ENCODE measurements around the gene OR10J5. TPM values are rescaled to one million over a fixed set of nuclear protein-coding genes. Genes with fewer than 3 reads are reported as not detected.
"Not testable (repeated sequence)": the region's sequence is repeated elsewhere in the genome, so short reads cannot be mapped to it uniquely, and the experiment has no call there.

OR10J5 gene
- total RNA-seq, 1 donor from 2014 or later = not detected

DNA sequence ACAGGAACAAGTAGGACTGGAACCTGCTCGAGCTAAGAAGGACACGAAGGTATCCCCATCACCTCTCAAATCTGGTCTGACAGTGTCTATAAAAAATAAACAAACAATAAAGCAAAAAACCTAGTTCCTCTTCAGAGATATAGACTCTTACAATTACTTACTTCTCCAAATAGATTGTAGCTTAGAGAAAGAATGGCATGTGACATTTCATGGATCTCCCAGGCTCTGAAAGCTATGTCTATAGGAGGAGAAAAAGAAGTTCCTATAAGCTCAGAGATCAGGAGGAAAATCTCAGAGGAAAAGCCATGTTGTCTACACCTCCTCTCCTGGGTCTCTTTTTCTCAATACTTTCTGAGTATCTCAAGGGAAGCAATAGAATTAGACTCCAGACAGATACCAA lies 12.3 kb upstream of the OR10J5 start:
- no peaks in the 10 kb centered on the region for H3K4me1 ChIP-seq
- TF ChIP-seq, protein P1, sequence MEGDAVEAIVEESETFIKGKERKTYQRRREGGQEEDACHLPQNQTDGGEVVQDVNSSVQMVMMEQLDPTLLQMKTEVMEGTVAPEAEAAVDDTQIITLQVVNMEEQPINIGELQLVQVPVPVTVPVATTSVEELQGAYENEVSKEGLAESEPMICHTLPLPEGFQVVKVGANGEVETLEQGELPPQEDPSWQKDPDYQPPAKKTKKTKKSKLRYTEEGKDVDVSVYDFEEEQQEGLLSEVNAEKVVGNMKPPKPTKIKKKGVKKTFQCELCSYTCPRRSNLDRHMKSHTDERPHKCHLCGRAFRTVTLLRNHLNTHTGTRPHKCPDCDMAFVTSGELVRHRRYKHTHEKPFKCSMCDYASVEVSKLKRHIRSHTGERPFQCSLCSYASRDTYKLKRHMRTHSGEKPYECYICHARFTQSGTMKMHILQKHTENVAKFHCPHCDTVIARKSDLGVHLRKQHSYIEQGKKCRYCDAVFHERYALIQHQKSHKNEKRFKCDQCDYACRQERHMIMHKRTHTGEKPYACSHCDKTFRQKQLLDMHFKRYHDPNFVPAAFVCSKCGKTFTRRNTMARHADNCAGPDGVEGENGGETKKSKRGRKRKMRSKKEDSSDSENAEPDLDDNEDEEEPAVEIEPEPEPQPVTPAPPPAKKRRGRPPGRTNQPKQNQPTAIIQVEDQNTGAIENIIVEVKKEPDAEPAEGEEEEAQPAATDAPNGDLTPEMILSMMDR (IDR thresholded peaks at IDR 0.05) = no peak
- H3K36me3 ChIP-seq = no peaks in the 10 kb centered on the region
- H3K27me3 ChIP-seq (ENCODE audit: low read depth) = no peaks in the 10 kb centered on the region
- H3K4me3 ChIP-seq = no peak overlapping the region
- no peak for ATAC-seq
- intact Hi-C loops (cut with DNase I) = no loop called here
- no peaks in the 10 kb centered on the region for H3K9me3 ChIP-seq
- no peak overlapping the region for H3K27ac ChIP-seq
- no peak for DNase-seq

DNA sequence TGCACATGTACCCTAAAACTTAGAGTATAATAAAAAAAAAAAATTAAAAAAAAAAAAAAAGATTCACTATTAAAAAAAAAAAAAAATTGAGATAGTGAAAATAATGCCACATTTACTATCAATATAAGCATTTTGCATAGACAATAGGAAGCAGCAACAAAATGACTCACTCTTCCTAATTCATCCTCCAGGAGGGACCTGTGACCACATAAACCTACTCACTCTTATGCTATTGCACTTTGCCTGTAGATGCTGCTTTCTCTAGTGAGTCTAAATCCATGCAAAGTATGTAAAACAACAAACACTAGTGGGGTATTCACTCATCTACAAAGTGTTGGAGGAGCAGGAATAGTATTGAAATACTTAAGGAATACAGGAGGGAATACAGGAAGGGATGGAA lies 2.9 kb downstream of the OR10J5 start:
- Histone ChIP-seq H3K4me1 (no peaks in the 10 kb centered on the region), H3K9me3 (peaks cover 3% of the 10 kb centered on the region), H3K27ac (no peak overlapping the region), H3K36me3 (no peaks in the 10 kb centered on the region), H3K27me3 (ENCODE audit: low read depth) (no peaks in the 10 kb centered on the region), H3K4me3 (no peak overlapping the region)
- TF ChIP-seq, protein P1 (IDR thresholded peaks at IDR 0.05) = no peak
- ATAC-seq (no peak), DNase-seq (no peak)
- intact Hi-C loops (cut with DNase I) = no loop called here

DNA sequence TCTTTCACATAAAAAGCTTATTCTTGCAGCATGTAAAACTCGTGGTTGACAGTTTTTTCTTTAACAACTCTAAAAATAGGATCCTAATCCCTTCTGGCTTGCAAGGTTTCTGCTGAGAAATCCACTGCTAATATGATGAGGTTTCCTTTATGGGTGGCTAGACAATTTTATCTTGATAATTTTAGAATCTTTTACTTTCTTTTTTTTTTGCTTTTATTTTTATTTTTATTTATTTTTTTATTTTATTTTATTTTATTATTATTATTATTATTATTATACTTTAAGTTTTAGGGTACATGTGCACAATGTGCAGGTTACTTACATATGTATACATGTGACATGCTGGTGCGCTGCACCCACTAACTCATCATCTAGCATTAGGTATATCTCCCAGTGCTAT lies 11.0 kb downstream of the OR10J5 start:
- DNase-seq; H3K4me1 ChIP-seq; H3K27me3 ChIP-seq (ENCODE audit: low read depth); H3K27ac ChIP-seq; ATAC-seq; H3K4me3 ChIP-seq; H3K36me3 ChIP-seq; intact Hi-C loops (cut with DNase I): not testable (repeated sequence)
- H3K9me3 ChIP-seq = peaks cover 11% of the 10 kb centered on the region

DNA sequence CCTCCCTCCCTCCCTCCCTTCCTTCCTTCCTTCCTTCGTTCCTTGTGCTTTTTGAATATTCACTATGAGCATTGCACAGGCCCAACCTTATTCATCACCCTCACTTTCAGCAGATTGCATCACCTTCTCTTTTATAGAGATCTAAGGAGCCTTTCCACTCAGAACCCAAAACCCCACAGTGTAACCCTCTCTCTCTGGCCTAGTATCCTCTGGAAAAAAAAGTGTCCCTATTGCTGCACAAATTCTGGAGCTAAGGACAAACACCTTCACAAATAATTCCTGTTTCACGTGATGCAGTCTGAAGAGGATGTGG lies 25.6 kb downstream of the OR10J5 start:
- Histone ChIP-seq H3K27me3 (ENCODE audit: low read depth) (no peaks in the 10 kb centered on the region), H3K4me3 (no peak overlapping the region), H3K36me3 (no peaks in the 10 kb centered on the region), H3K27ac (no peak overlapping the region), H3K4me1 (no peaks in the 10 kb centered on the region), H3K9me3 (peaks cover 9% of the 10 kb centered on the region)
- TF ChIP-seq, protein P1 (IDR thresholded peaks at IDR 0.05) = no peak
- ATAC-seq (no peak), DNase-seq (no peak)
- intact Hi-C loops (cut with DNase I) = no loop called here

DNA sequence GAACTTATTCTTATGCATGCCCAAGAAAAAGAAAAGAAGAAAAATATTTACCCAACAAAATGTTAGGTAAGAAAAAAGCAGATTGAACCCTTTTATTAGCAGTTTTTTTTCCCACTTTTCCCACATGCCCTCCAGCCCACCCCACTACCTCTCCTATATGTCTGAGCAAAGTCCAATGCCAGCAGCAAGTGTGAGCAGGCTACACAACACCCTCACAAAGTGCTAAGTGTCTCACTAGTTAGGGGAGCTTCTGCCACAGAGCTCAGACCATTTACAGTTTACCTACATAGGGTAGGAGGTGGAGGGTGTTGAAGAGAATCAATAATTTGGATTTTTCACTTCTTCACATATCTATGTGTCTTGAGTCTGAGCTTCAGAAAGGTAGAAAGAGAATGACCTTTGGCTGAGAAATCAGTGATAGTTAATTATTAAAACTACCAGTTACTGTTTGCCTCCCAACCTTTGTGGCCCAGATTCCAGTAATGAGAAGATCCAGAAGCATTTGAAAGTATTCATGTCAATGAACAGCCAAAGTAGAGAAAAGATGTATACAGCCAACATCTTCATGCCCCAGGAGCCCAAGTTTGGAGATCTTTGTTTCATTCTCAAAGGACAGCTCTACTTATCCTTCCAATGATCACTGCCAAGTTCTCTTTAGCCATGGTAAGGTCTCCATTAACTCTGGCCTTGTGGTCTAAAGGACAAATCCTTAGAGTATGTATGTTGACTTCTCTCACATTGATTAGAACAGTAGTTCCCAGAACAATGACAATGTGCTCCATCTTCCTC lies 26.2 kb downstream of the OR10J5 start:
- TF ChIP-seq, protein P1 (IDR thresholded peaks at IDR 0.05) = no peak
- no peak for ATAC-seq
- Histone ChIP-seq H3K4me1 (no peaks in the 10 kb centered on the region), H3K27ac (no peak overlapping the region), H3K27me3 (ENCODE audit: low read depth) (no peaks in the 10 kb centered on the region), H3K4me3 (no peak overlapping the region), H3K36me3 (no peaks in the 10 kb centered on the region), H3K9me3 (peaks cover 9% of the 10 kb centered on the region)
- DNase-seq = no peak
- intact Hi-C loops (cut with DNase I) = no loop called here

DNA sequence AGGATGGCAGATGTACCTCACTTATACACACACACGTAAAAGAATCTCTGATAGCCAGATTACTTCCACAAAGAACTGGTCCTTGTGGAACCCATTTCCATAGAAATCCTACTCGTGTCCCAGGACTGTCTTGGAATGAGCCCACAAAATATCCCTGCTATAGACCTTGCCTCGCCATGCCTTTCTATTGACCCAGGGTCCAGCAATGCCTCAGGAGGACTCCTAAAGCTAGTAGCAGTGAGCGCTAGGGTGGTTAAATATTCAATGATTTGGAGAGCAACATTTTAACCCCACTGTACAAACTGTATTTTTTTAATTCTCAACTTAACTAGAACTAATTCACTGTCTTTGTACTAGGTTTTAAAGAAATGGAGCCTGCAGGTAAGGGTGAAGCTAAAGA lies 26.9 kb downstream of the OR10J5 start:
- H3K9me3 ChIP-seq = peaks cover 9% of the 10 kb centered on the region
- intact Hi-C loops (cut with DNase I) = no loop called here
- no peak overlapping the region for H3K4me3 ChIP-seq
- H3K36me3 ChIP-seq = no peaks in the 10 kb centered on the region
- no peak overlapping the region for H3K27ac ChIP-seq
- no peaks in the 10 kb centered on the region for H3K27me3 ChIP-seq (ENCODE audit: low read depth)
- no peak for DNase-seq
- TF ChIP-seq, protein P1 (IDR thresholded peaks at IDR 0.05) = no peak
- no peak for ATAC-seq
- no peaks in the 10 kb centered on the region for H3K4me1 ChIP-seq

Data from lower lobe of right lung (tissue), 2 donors.